ENCODE results near the gene RAB11FIP3. TPM values are rescaled to one million over a fixed set of nuclear protein-coding genes. Genes with fewer than 3 reads are reported as not detected.

The RAB11FIP3 gene
- total and polyA plus RNA-seq, 2 of the 13 experiments (the other 11 are each of a cell fraction or from before 2014, with no cell fraction given): 34.3 to 57.6 TPM

GRCh38 chr16:533391-534123, 108.1 kb downstream of the RAB11FIP3 start:
- WGBS (ENCODE audit: low lambda C conversion rate): 7% methylated on average over 9 of the region's 30 CpGs
- peak overlapping the region; percentile 58 to 85 (median 66); a peak in 5 of 6 replicates for H3K4me3 ChIP-seq (replicated peaks in 1 of 3; ENCODE audit: insufficient read depth in 1 of 3, low read depth in 2 of 3, low read length in 3 of 3)
- ChIA-PET POLR2A (interaction anchor here (0.6 to 3.1 kb wide), 16 partner anchors 9 to 480 kb away, joined by 3 to 17 read pairs (median 4); partner anchors contain the start of genes DECR2, POLR3K and SNRNP25), CTCF (ENCODE audit: low intra/inter-chr PET ratio, low total read pairs) (no interaction called here)
- peaks cover 84% of the 10 kb centered on the region for H3K79me2 ChIP-seq (ENCODE audit: insufficient read depth, low read length)
- DNase-seq (ENCODE audit: low spot score) (peak; percentile 77), ATAC-seq (peak; percentile 88), FAIRE-seq (peak; percentile 89)
- H3K9me3 ChIP-seq (ENCODE audit: low read length): no peaks in the 10 kb centered on the region
- intact Hi-C loops (cut with micrococcal nuclease; ENCODE audit: unreplicated experiment): loop anchor here (5.0 kb wide), 1 partner anchor 34 kb away; the partner anchor contains the start of genes NHLRC4 and PIGQ
- H3K4me1 ChIP-seq (ENCODE audit: insufficient read depth, low read length): peaks cover 57% of the 10 kb centered on the region
- no peaks in the 10 kb centered on the region for H3K27me3 ChIP-seq (ENCODE audit: control insufficient read depth in 1 of 2, insufficient read depth in 2 of 2, low read length in 2 of 2)
- peaks cover 13 to 15% of the 10 kb centered on the region in 2 experiments; a peak in 4 of 5 replicates for H3K36me3 ChIP-seq (replicated peaks in 1 of 2; ENCODE audit: control insufficient read depth in 1 of 2, insufficient read depth in 2 of 2, low read length in 2 of 2)
- H3K4me2 ChIP-seq (ENCODE audit: low read depth, low read length): peak overlapping the region; percentile 99
- peaks cover 18% of the 10 kb centered on the region; the same call in 1 of the 2 replicates for H4K20me1 ChIP-seq (ENCODE audit: insufficient read depth, low read length)
- H3K9ac ChIP-seq (ENCODE audit: insufficient read depth, low read depth, low read length): peak overlapping the region; percentile 72
- BruUV-seq (replicated peaks): no TSS peak
- peak overlapping the region; percentile 91 for H3K27ac ChIP-seq (ENCODE audit: extremely low read length, insufficient read depth, low read length)
- H2AFZ ChIP-seq (ENCODE audit: low read length): no peak overlapping the region
- in situ Hi-C loops (cut with HindIII; ENCODE audit: extremely low pct_ligation_motif_present, low pct_unique_long_range_greater_than_20kb): no loop called here
- peak; percentile 47; the same call in 1 of the 2 replicates for TF ChIP-seq GMEB1 (CRISPR knock-in tag; IDR thresholded peaks at IDR 0.05; ENCODE audit: borderline replicate concordance)
- peak; percentile 94 for TF ChIP-seq HNRNPL (IDR thresholded peaks at IDR 0.05; ENCODE audit: low read depth, low read length)
- TF ChIP-seq ZNF251 (CRISPR knock-in tag; IDR thresholded peaks at IDR 0.05): no peak
- TF ChIP-seq IKZF1 (IDR thresholded peaks at IDR 0.05): no peak
- TF ChIP-seq ZHX1 (CRISPR knock-in tag; IDR thresholded peaks at IDR 0.05; ENCODE audit: low read depth): no peak
- 0 out of 2 replicates have a peak, but pooled peaks have one; percentile 45 for TF ChIP-seq KLF9 (CRISPR knock-in tag; IDR thresholded peaks at IDR 0.05; ENCODE audit: low read depth)
- peak; percentile 31; the same call in 1 of the 2 replicates for TF ChIP-seq NR2C2 (CRISPR knock-in tag; IDR thresholded peaks at IDR 0.05; ENCODE audit: borderline replicate concordance)
- no peak for TF ChIP-seq DNMT3B (CRISPR knock-in tag; conservative IDR thresholded peaks at IDR 0.05)
- peak; percentile 80; the same call in 1 of the 2 replicates for TF ChIP-seq MTA1 (CRISPR knock-in tag; IDR thresholded peaks at IDR 0.05; ENCODE audit: borderline replicate concordance)
- TF ChIP-seq SMAD9 (CRISPR knock-in tag; IDR thresholded peaks at IDR 0.05): no peak
- TF ChIP-seq NR2F6 (IDR thresholded peaks at IDR 0.05): no peak
- peak; percentile 60 for TF ChIP-seq NR2F6 (CRISPR knock-in tag; IDR thresholded peaks at IDR 0.05)
- no peak for TF ChIP-seq FOSL1 (CRISPR knock-in tag; IDR thresholded peaks at IDR 0.05; ENCODE audit: borderline replicate concordance)
- peak; percentile 91; the same call in 1 of the 2 replicates for TF ChIP-seq ZNF180 (CRISPR knock-in tag; IDR thresholded peaks at IDR 0.05; ENCODE audit: borderline replicate concordance, low read depth)
- peak; percentile 63 for TF ChIP-seq DRAP1 (CRISPR knock-in tag; IDR thresholded peaks at IDR 0.05)
- TF ChIP-seq SETDB1 (CRISPR knock-in tag; IDR thresholded peaks at IDR 0.05; ENCODE audit: borderline replicate concordance): no peak
- peak; percentile 55; the same call in 1 of the 2 replicates for TF ChIP-seq MIXL1 (CRISPR knock-in tag; IDR thresholded peaks at IDR 0.05)
- no peak for TF ChIP-seq ZNF775 (CRISPR knock-in tag; IDR thresholded peaks at IDR 0.05; ENCODE audit: borderline replicate concordance)
- TF ChIP-seq ZNF124 (CRISPR knock-in tag; IDR thresholded peaks at IDR 0.05): no peak
- TF ChIP-seq BRD4 (CRISPR knock-in tag; IDR thresholded peaks at IDR 0.05): 0 out of 2 replicates have a peak, but pooled peaks have one; percentile 44
- 0 out of 2 replicates have a peak, but pooled peaks have one; percentile 21 for TF ChIP-seq ZNF839 (CRISPR knock-in tag; IDR thresholded peaks at IDR 0.05; ENCODE audit: borderline replicate concordance)
